ENCODE results near the gene PHF21A. TPM values are rescaled to one million over a fixed set of nuclear protein-coding genes. Genes with fewer than 3 reads are reported as not detected.

PHF21A gene
- total and polyA plus RNA-seq, 2 experiments from 2014 or later, result 24.6 to 30.4 TPM

DNA sequence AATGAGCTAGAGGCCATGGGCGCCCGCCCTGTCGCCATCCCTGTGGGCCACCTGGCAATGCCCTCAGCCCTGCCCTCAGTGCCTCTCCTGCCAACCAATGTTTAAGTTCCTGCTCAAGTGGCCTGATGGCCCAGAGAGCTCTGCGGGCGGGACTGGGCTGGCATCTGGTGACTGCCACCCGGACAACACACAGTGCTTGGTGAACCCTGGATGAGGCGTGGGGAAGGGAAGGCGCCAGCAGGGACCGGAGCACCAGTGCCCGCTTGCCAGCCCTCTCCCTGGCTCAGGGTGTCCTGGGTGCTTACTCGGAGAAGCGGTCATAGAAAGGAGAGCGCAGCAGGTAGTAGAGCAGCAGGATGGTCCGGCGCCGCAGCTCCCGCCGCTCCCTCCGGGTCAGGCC, 207.7 kb downstream of the PHF21A start:
- no peaks in the 10 kb centered on the region for H3K36me3 ChIP-seq (replicated peaks; ENCODE audit: insufficient read depth, low read depth)
- no peaks in the 10 kb centered on the region for H3K9me2 ChIP-seq (replicated peaks; ENCODE audit: insufficient read depth)
- H3K27ac ChIP-seq, result no peak overlapping the region
- no peak for TF ChIP-seq EZH2 (IDR thresholded peaks at IDR 0.05; ENCODE audit: borderline replicate concordance)
- TF ChIP-seq, protein P1, sequence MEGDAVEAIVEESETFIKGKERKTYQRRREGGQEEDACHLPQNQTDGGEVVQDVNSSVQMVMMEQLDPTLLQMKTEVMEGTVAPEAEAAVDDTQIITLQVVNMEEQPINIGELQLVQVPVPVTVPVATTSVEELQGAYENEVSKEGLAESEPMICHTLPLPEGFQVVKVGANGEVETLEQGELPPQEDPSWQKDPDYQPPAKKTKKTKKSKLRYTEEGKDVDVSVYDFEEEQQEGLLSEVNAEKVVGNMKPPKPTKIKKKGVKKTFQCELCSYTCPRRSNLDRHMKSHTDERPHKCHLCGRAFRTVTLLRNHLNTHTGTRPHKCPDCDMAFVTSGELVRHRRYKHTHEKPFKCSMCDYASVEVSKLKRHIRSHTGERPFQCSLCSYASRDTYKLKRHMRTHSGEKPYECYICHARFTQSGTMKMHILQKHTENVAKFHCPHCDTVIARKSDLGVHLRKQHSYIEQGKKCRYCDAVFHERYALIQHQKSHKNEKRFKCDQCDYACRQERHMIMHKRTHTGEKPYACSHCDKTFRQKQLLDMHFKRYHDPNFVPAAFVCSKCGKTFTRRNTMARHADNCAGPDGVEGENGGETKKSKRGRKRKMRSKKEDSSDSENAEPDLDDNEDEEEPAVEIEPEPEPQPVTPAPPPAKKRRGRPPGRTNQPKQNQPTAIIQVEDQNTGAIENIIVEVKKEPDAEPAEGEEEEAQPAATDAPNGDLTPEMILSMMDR (IDR thresholded peaks at IDR 0.05; ENCODE audit: poor library complexity), result no peak
- no peak for TF ChIP-seq EZH2phosphoT487 (IDR thresholded peaks at IDR 0.05; ENCODE audit: low read depth, severe bottlenecking, unreplicated experiment)
- no peak overlapping the region for H3K4me3 ChIP-seq
- H2AFZ ChIP-seq, result no peak overlapping the region
- 98% methylated on average over 19 of the region's 19 CpGs for WGBS (ENCODE audit: low lambda C conversion rate, missing lambda C conversion rate)
- H4K20me1 ChIP-seq (ENCODE audit: insufficient read depth, poor library complexity, severe bottlenecking), result no peaks in the 10 kb centered on the region
- H3K27me3 ChIP-seq, result no peaks in the 10 kb centered on the region
- no peaks in the 10 kb centered on the region for H3K4me1 ChIP-seq (ENCODE audit: insufficient read depth)
- H3K9me3 ChIP-seq (ENCODE audit: low read depth), result no peaks in the 10 kb centered on the region
- H3K79me2 ChIP-seq, result peaks cover 12% of the 10 kb centered on the region
- no peak overlapping the region for H3K4me2 ChIP-seq
- DNase-seq (ENCODE audit: low spot score), result no peak

DNA sequence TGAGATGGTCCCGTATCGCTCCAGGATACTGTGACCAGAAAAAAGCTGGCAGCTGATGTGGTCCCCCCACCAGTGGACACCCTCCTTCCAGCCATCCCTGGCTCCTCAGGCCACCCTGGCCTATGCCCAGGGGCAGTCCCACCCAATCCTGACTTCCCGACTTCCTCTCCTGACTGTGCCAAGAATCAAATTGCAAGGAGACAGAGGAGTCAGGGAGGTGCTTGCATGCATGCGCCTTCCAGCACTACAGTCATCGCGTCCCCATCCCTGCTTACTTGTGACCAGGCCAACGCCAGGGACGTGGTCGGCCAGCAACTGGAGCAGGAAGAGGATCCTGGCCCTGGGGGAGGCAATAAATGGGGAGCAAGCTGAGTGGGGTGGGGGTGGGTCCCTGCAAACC, 210.6 kb downstream of the PHF21A start:
- WGBS (ENCODE audit: low lambda C conversion rate, missing lambda C conversion rate), result 97% methylated on average over 9 of the region's 9 CpGs
- no peaks in the 10 kb centered on the region for H3K27me3 ChIP-seq
- H3K4me3 ChIP-seq, result no peak overlapping the region
- TF ChIP-seq EZH2 (IDR thresholded peaks at IDR 0.05; ENCODE audit: borderline replicate concordance), result no peak
- TF ChIP-seq, protein P1 (IDR thresholded peaks at IDR 0.05; ENCODE audit: poor library complexity), result no peak
- TF ChIP-seq EZH2phosphoT487 (IDR thresholded peaks at IDR 0.05; ENCODE audit: low read depth, severe bottlenecking, unreplicated experiment), result no peak
- H3K9me2 ChIP-seq (replicated peaks; ENCODE audit: insufficient read depth), result no peaks in the 10 kb centered on the region
- no peaks in the 10 kb centered on the region for H3K36me3 ChIP-seq (replicated peaks; ENCODE audit: insufficient read depth, low read depth)
- H2AFZ ChIP-seq, result no peak overlapping the region
- H3K4me2 ChIP-seq, result no peak overlapping the region
- no peaks in the 10 kb centered on the region for H3K9me3 ChIP-seq (ENCODE audit: low read depth)
- H4K20me1 ChIP-seq (ENCODE audit: insufficient read depth, poor library complexity, severe bottlenecking), result no peaks in the 10 kb centered on the region
- no peak for DNase-seq (ENCODE audit: low spot score)
- no peaks in the 10 kb centered on the region for H3K4me1 ChIP-seq (ENCODE audit: insufficient read depth)
- no peak overlapping the region for H3K27ac ChIP-seq
- no peaks in the 10 kb centered on the region for H3K79me2 ChIP-seq

DNA sequence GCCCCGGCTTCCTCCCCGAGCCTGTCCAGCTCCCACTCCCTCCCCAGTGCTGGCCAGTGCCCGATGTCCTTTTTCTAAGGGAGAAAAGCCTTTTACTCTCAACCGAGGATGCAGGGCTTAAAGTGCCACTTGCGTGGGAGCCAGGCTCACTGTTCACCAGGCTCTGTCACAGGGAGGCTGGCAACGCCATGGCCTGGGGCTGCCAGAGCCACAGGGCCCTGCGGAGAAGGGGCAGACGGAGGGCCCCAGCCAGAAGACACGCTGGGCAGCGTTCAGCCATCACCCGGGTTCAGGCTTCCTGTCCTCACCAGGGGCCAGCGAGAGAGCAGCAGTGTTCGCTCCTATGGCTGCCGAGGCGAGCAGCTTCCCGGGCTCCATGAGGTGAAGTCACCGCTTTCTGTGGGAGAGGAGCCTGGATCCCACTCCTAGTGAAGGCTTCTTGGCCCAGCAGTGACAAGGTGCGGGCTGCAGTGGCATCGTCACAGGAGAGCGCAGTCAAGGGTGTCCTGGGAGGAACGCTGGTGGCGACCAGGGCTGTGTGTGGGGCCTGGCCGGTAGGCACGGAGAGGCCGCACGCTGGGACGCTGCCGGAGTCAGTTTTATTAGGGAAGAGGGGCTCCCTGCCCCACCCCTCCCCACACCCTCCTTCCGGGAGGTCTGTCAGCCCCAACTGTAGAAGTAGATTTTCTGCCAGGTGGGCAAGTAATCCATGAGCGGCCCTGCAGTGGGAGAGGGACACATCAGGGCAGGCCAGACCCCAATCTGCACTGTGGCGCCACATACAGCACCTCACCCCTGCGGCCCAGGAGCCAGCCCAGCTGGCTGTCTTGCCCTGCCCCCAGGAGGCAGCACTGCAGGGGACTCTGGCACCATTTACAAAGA, 211.4 kb downstream of the PHF21A start:
- no peak for DNase-seq (ENCODE audit: low spot score)
- Histone ChIP-seq H4K20me1 (ENCODE audit: insufficient read depth, poor library complexity, severe bottlenecking) (no peaks in the 10 kb centered on the region), H3K9me3 (ENCODE audit: low read depth) (no peaks in the 10 kb centered on the region), H3K4me2 (no peak overlapping the region), H3K79me2 (no peaks in the 10 kb centered on the region), H3K27me3 (no peaks in the 10 kb centered on the region), H3K27ac (no peak overlapping the region), H3K4me1 (ENCODE audit: insufficient read depth) (no peaks in the 10 kb centered on the region), H3K4me3 (no peak overlapping the region), H3K36me3 (replicated peaks; ENCODE audit: insufficient read depth, low read depth) (no peaks in the 10 kb centered on the region), H2AFZ (no peak overlapping the region), H3K9me2 (replicated peaks; ENCODE audit: insufficient read depth) (no peaks in the 10 kb centered on the region)
- TF ChIP-seq, protein P1 (IDR thresholded peaks at IDR 0.05; ENCODE audit: poor library complexity), result no peak
- TF ChIP-seq EZH2 (IDR thresholded peaks at IDR 0.05; ENCODE audit: borderline replicate concordance) (no peak), EZH2phosphoT487 (IDR thresholded peaks at IDR 0.05; ENCODE audit: low read depth, severe bottlenecking, unreplicated experiment) (no peak)
- 94% methylated on average over 30 of the region's 32 CpGs for WGBS (ENCODE audit: low lambda C conversion rate, missing lambda C conversion rate)
